SK-N-SH treated with all-trans-retinoic acid at 6 μM for 48 hours (cell line): Measurements from ENCODE around the gene PTTG1IP.

Experiments
- ATAC-seq: fragments of 200-7000 bp; cut with Tn5 transposase; 3 replicates; pipeline ENCODE4 v1.9.1; 2020; ENCODE audit warnings: mild to moderate bottlenecking, moderate library complexity
- ARNTL ChIP-seq: fragments of 450-650 bp; formaldehyde crosslinking; IDR thresholded peaks from 2 replicates; pipeline ENCODE4 v1.5.0; 2020; ENCODE audit warnings: low read depth, mild to moderate bottlenecking, moderate library complexity, borderline replicate concordance
- BACH2 ChIP-seq: fragments of 250-450 bp; sonication (Bioruptor Pico); IDR thresholded peaks from 2 replicates; pipeline ENCODE4 v1.9.0; 2021; ENCODE audit warnings: mild to moderate bottlenecking, borderline replicate concordance
- ESRRG ChIP-seq: fragments of 250-450 bp; sonication (Bioruptor Pico); IDR thresholded peaks from 2 replicates; pipeline ENCODE4 v1.6.1; 2021; ENCODE audit warnings: mild to moderate bottlenecking
- ISL1 ChIP-seq: fragments of 250-450 bp; sonication (Bioruptor Pico); IDR thresholded peaks from 2 replicates; pipeline ENCODE4 v2.1.2; 2022; ENCODE audit warnings: mild to moderate bottlenecking, moderate library complexity
- OSR1 ChIP-seq: fragments of 250-450 bp; sonication (Bioruptor Pico); IDR thresholded peaks from 2 replicates; pipeline ENCODE4 v1.8.0; 2022; ENCODE audit warnings: moderate library complexity, mild to moderate bottlenecking, inconsistent platforms
- PPARA ChIP-seq: fragments of 250-450 bp; sonication (Bioruptor Pico); IDR thresholded peaks from 2 replicates; pipeline ENCODE4 v1.5.0; 2020; ENCODE audit warnings: mild to moderate bottlenecking, borderline replicate concordance
- RARB ChIP-seq: fragments of 250-450 bp; sonication (Bioruptor Pico); IDR thresholded peaks from 2 replicates; pipeline ENCODE4 v1.8.0; 2021; ENCODE audit warnings: mild to moderate bottlenecking, moderate library complexity
- SNAI2 ChIP-seq: fragments of 250-450 bp; sonication (Bioruptor Pico); IDR thresholded peaks from 2 replicates; pipeline ENCODE4 v1.5.0; 2020; ENCODE audit warnings: mild to moderate bottlenecking, moderate library complexity
- TCF4 ChIP-seq: fragments of 250-450 bp; sonication (Bioruptor Pico); IDR thresholded peaks from 2 replicates; pipeline ENCODE4 v1.8.0; 2021; ENCODE audit warnings: mild to moderate bottlenecking, moderate library complexity, borderline replicate concordance
- TOX ChIP-seq: fragments of 250-450 bp; sonication (Bioruptor Pico); IDR thresholded peaks from 2 replicates; pipeline ENCODE4 v1.8.0; 2021; ENCODE audit warnings: mild to moderate bottlenecking, moderate library complexity, borderline replicate concordance
- ZC3H10 ChIP-seq: fragments of 250-450 bp; sonication (Bioruptor Pico); IDR thresholded peaks from 2 replicates; pipeline ENCODE4 v1.5.1; 2021; ENCODE audit warnings: mild to moderate bottlenecking, moderate library complexity
- ZFP3 ChIP-seq: fragments of 250-450 bp; sonication (Bioruptor Pico); IDR thresholded peaks from 2 replicates; pipeline ENCODE4 v1.5.0; 2020; ENCODE audit warnings: mild to moderate bottlenecking, moderate library complexity
- ZFP30 ChIP-seq: fragments of 450-650 bp; formaldehyde crosslinking; IDR thresholded peaks from 2 replicates; pipeline ENCODE4 v1.5.0; 2022; ENCODE audit warnings: mild to moderate bottlenecking, moderate library complexity
- ZNF565 ChIP-seq: fragments of 450-650 bp; formaldehyde crosslinking; conservative IDR thresholded peaks from 2 replicates; pipeline ENCODE4 v1.5.0; 2020; ENCODE audit warnings: low read depth, mild to moderate bottlenecking, moderate library complexity
- ZNF70 ChIP-seq: fragments of 450-650 bp; formaldehyde crosslinking; IDR thresholded peaks from 2 replicates; pipeline ENCODE4 v1.5.0; 2020; ENCODE audit warnings: mild to moderate bottlenecking, moderate library complexity
- ZNF8 ChIP-seq: fragments of 450-650 bp; formaldehyde crosslinking; IDR thresholded peaks from 2 replicates; pipeline ENCODE4 v1.5.0; 2020; ENCODE audit warnings: mild to moderate bottlenecking, moderate library complexity
- TF ChIP-seq, protein P1 (sequence below): fragments of 250-450 bp; sonication (Bioruptor Pico); IDR thresholded peaks from 2 replicates; pipeline ENCODE4 v1.8.0; 2021; ENCODE audit warnings: low read depth, mild to moderate bottlenecking, moderate library complexity, borderline replicate concordance
- TF ChIP-seq, protein P2 (sequence below): fragments of 250-450 bp; sonication (Bioruptor Pico); IDR thresholded peaks from 2 replicates; pipeline ENCODE4 v1.5.1; 2021; ENCODE audit warnings: mild to moderate bottlenecking, moderate library complexity
- TF ChIP-seq, protein P3 (sequence below): fragments of 250-450 bp; sonication (Bioruptor Pico); IDR thresholded peaks from 2 replicates; pipeline ENCODE4 v1.5.1; 2020; ENCODE audit warnings: low read depth, mild to moderate bottlenecking, moderate library complexity
- TF ChIP-seq, protein P4 (sequence below): fragments of 250-450 bp; sonication (Bioruptor Pico); IDR thresholded peaks from 2 replicates; pipeline ENCODE4 v1.8.0; 2020; ENCODE audit warnings: mild to moderate bottlenecking, moderate library complexity, borderline replicate concordance
- TF ChIP-seq, protein P5 (sequence below): fragments of 250-450 bp; sonication (Bioruptor Pico); IDR thresholded peaks from 2 replicates; pipeline ENCODE4 v1.5.0; 2020; ENCODE audit warnings: mild to moderate bottlenecking, moderate library complexity

PTTG1IP gene

DNA sequence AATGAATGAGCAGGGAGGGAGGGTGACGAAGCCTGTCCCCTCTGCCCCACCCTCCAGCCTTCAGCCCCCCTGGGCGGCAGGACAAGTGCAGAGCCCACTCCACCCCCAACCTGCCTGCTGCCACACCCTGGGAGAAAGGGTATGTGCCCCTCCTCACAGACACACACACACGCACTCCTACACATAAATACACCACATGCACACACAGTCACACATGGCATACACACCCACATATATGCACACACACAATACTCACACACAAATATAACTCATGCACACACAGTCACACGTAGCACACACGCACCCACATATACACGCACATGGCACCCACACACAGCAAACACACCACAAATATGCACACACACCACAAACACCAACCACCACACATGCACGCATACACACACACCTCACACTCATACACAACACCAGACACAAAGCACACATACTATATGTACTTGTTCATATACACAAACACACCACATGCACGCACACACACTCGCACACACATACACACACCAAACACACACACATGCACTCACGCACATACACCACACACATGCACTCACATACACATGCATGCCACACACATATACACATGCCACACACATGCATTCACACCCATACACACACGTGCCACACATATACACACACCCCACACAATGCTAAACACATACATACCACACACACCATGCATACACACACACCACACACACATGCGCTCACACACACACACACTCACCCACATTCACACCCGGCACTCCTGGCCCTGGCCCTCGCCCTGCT is 30.8 kb upstream of the PTTG1IP start:
- no peak for ATAC-seq
- TF ChIP-seq OSR1 (CRISPR knock-in tag): no peak
- no peak for TF ChIP-seq ZNF70 (CRISPR knock-in tag)
- TF ChIP-seq, protein P1, sequence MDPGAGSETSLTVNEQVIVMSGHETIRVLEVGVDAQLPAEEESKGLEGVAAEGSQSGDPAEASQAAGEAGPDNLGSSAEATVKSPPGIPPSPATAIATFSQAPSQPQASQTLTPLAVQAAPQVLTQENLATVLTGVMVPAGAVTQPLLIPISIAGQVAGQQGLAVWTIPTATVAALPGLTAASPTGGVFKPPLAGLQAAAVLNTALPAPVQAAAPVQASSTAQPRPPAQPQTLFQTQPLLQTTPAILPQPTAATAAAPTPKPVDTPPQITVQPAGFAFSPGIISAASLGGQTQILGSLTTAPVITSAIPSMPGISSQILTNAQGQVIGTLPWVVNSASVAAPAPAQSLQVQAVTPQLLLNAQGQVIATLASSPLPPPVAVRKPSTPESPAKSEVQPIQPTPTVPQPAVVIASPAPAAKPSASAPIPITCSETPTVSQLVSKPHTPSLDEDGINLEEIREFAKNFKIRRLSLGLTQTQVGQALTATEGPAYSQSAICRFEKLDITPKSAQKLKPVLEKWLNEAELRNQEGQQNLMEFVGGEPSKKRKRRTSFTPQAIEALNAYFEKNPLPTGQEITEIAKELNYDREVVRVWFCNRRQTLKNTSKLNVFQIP (CRISPR knock-in tag): no peak
- TF ChIP-seq, protein P2, sequence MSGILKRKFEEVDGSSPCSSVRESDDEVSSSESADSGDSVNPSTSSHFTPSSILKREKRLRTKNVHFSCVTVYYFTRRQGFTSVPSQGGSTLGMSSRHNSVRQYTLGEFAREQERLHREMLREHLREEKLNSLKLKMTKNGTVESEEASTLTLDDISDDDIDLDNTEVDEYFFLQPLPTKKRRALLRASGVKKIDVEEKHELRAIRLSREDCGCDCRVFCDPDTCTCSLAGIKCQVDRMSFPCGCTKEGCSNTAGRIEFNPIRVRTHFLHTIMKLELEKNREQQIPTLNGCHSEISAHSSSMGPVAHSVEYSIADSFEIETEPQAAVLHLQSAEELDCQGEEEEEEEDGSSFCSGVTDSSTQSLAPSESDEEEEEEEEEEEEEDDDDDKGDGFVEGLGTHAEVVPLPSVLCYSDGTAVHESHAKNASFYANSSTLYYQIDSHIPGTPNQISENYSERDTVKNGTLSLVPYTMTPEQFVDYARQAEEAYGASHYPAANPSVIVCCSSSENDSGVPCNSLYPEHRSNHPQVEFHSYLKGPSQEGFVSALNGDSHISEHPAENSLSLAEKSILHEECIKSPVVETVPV: no peak
- TF ChIP-seq SNAI2 (CRISPR knock-in tag): no peak
- no peak for TF ChIP-seq ESRRG (CRISPR knock-in tag)
- TF ChIP-seq TCF4 (CRISPR knock-in tag): no peak
- TF ChIP-seq, protein P3, sequence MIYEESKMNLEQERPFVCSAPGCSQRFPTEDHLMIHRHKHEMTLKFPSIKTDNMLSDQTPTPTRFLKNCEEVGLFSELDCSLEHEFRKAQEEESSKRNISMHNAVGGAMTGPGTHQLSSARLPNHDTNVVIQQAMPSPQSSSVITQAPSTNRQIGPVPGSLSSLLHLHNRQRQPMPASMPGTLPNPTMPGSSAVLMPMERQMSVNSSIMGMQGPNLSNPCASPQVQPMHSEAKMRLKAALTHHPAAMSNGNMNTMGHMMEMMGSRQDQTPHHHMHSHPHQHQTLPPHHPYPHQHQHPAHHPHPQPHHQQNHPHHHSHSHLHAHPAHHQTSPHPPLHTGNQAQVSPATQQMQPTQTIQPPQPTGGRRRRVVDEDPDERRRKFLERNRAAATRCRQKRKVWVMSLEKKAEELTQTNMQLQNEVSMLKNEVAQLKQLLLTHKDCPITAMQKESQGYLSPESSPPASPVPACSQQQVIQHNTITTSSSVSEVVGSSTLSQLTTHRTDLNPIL (CRISPR knock-in tag): no peak
- TF ChIP-seq, protein P4, sequence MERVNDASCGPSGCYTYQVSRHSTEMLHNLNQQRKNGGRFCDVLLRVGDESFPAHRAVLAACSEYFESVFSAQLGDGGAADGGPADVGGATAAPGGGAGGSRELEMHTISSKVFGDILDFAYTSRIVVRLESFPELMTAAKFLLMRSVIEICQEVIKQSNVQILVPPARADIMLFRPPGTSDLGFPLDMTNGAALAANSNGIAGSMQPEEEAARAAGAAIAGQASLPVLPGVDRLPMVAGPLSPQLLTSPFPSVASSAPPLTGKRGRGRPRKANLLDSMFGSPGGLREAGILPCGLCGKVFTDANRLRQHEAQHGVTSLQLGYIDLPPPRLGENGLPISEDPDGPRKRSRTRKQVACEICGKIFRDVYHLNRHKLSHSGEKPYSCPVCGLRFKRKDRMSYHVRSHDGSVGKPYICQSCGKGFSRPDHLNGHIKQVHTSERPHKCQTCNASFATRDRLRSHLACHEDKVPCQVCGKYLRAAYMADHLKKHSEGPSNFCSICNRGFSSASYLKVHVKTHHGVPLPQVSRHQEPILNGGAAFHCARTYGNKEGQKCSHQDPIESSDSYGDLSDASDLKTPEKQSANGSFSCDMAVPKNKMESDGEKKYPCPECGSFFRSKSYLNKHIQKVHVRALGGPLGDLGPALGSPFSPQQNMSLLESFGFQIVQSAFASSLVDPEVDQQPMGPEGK (CRISPR knock-in tag): no peak
- TF ChIP-seq ZFP3 (CRISPR knock-in tag): no peak
- TF ChIP-seq, protein P5, sequence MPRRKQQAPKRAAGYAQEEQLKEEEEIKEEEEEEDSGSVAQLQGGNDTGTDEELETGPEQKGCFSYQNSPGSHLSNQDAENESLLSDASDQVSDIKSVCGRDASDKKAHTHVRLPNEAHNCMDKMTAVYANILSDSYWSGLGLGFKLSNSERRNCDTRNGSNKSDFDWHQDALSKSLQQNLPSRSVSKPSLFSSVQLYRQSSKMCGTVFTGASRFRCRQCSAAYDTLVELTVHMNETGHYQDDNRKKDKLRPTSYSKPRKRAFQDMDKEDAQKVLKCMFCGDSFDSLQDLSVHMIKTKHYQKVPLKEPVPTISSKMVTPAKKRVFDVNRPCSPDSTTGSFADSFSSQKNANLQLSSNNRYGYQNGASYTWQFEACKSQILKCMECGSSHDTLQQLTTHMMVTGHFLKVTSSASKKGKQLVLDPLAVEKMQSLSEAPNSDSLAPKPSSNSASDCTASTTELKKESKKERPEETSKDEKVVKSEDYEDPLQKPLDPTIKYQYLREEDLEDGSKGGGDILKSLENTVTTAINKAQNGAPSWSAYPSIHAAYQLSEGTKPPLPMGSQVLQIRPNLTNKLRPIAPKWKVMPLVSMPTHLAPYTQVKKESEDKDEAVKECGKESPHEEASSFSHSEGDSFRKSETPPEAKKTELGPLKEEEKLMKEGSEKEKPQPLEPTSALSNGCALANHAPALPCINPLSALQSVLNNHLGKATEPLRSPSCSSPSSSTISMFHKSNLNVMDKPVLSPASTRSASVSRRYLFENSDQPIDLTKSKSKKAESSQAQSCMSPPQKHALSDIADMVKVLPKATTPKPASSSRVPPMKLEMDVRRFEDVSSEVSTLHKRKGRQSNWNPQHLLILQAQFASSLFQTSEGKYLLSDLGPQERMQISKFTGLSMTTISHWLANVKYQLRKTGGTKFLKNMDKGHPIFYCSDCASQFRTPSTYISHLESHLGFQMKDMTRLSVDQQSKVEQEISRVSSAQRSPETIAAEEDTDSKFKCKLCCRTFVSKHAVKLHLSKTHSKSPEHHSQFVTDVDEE (CRISPR knock-in tag): no peak
- TF ChIP-seq ZFP30: no peak
- TF ChIP-seq RARB (CRISPR knock-in tag): no peak
- no peak for TF ChIP-seq TOX (CRISPR knock-in tag)
- no peak for TF ChIP-seq PPARA (CRISPR knock-in tag)
- TF ChIP-seq ZNF8: no peak
- TF ChIP-seq ARNTL (CRISPR knock-in tag): no peak

DNA sequence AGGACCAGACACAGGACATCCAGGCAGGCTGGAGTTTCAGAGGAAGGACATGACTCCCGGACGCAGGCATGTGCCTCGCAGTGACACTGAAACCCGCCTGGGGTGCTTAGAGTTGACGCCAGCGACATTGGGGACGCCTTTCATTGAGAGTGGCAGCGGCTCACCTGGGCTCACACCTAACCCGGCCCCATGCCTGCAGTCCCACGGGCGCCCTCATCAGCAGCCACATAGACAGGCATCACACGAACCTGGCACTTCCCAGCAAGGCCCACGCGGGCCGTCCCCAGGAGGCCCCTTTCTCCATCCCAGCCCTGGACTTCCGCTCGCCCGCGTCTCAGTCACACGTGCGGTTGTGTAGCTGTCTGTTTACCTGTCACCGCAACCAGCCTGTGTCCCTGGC is 30.2 kb upstream of the PTTG1IP start:
- ATAC-seq: no peak
- TF ChIP-seq ZNF565 (CRISPR knock-in tag) (no peak), SNAI2 (CRISPR knock-in tag) (no peak), ZFP3 (CRISPR knock-in tag) (no peak), ZNF8 (no peak), RARB (CRISPR knock-in tag) (no peak), TCF4 (CRISPR knock-in tag) (no peak), ARNTL (CRISPR knock-in tag) (no peak), ISL1 (no peak), ZC3H10 (no peak), ZNF70 (CRISPR knock-in tag) (no peak), ESRRG (CRISPR knock-in tag) (no peak), BACH2 (no peak), OSR1 (CRISPR knock-in tag) (no peak), ZFP30 (no peak)
- TF ChIP-seq, protein P2: no peak
- TF ChIP-seq, protein P4 (CRISPR knock-in tag): no peak
- TF ChIP-seq, protein P1 (CRISPR knock-in tag): no peak
- TF ChIP-seq, protein P3 (CRISPR knock-in tag): no peak
